T-helper 1 cell treated with Interleukin-12 subunit alpha and Interleukin-12 subunit beta and Interleukin-4 antibody, amounts not matched to agents 30 μg/mL and 1 μg/mL, for 36 hours (primary cell): ENCODE data around the gene SLC9B2.

Experiments used
- H3K27ac Mint-ChIP-seq: one replicate; pipeline ENCODE4 v1.8.0; 2021; ENCODE audit warnings: mild to moderate bottlenecking, mixed read lengths
- H3K27me3 Mint-ChIP-seq: one replicate; pipeline ENCODE4 v1.8.0; 2021; ENCODE audit warnings: low read depth, mixed read lengths
- H3K36me3 Mint-ChIP-seq: one replicate; pipeline ENCODE4 v1.8.0; 2021; ENCODE audit warnings: low read depth, mixed read lengths
- H3K4me1 Mint-ChIP-seq: one replicate; pipeline ENCODE4 v1.8.0; 2021; ENCODE audit warnings: low read depth, mixed read lengths
- H3K4me3 Mint-ChIP-seq: one replicate; pipeline ENCODE4 v1.8.0; 2021; ENCODE audit warnings: mild to moderate bottlenecking, moderate library complexity, mixed read lengths
- H3K9me3 Mint-ChIP-seq: one replicate; pipeline ENCODE4 v1.8.0; 2021; ENCODE audit warnings: mixed read lengths

The SLC9B2 gene

DNA sequence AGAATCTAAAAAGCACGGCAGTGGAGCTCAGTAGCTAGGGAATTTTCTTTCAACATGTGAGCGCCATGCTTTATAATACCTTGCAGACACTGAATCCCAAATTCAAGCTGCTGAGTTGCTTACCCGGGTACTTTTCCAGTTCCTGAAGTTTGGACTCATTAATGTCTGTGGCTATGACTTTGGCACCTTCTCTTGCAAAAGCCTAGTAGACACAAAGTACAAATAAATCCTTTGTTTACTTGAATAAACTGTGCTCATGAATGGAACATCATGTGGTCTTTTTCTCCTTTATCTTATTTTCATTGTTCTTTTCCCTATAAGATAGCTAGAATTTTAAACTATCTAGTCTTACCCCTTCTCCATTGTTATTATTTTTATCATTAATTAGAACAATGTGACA lies 18.5 kb upstream of the SLC9B2 start:
- Mint-ChIP-seq H3K9me3 (no peaks in the 10 kb centered on the region), H3K4me1 (peaks cover 27% of the 10 kb centered on the region), H3K4me3 (no peak overlapping the region), H3K36me3 (peaks cover 5% of the 10 kb centered on the region), H3K27me3 (no peaks in the 10 kb centered on the region), H3K27ac (no peak overlapping the region)

DNA sequence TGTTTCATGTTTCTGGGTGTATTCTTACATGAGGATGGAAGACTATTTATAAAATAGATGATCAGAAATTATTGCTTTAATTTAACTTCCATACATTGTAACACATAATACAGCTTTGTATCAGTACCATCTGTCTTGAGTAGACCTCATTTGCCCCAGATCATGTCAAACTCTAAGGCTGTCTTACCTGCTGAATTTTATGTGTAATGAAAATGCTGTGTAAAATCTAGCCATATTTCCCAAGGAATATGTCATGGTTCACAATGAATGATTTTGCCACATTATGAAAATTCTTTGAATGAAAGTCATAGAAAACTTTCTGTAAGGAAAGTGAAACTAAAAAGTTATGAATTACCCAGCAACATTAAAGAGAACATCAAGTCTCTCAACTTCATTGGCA lies 15.7 kb upstream of the SLC9B2 start:
- Mint-ChIP-seq H3K9me3 (no peaks in the 10 kb centered on the region), H3K36me3 (peaks cover 11% of the 10 kb centered on the region), H3K4me3 (peak overlapping the region; percentile 58), H3K4me1 (peaks cover 22% of the 10 kb centered on the region), H3K27me3 (no peaks in the 10 kb centered on the region), H3K27ac (peak overlapping the region; percentile 26)

DNA sequence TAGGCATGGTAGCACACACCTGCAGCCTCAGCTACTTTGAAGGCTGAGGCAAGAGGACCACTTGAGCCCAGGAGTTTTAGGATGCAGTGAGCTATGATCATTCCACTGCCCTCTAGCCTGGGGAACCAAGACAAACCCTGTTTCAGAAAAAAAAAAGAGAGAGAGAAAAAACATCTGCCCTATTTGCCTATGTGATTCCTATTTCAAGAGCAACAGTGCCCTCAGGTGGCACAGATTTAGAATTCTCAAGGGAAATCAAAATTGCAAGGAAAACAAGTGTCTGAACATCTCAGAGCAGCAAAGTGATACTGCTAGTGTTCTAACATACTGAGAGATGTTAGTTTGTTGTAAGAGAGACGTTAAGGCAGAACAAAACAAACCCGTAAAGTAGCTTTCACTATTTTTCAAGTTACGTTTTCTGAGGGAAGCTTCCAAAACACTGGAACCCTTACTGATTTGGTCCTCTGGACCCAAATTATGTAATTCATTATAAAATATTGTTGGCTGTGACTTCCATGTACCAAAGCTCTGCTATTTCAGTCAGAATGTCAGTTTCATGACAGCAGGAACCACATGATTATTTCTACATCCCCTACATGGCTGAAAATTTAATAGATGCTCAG lies 15.2 kb upstream of the SLC9B2 start:
- Mint-ChIP-seq H3K36me3 (peaks cover 12% of the 10 kb centered on the region), H3K4me1 (peaks cover 22% of the 10 kb centered on the region), H3K27ac (peak overlapping the region; percentile 43), H3K4me3 (peak overlapping the region; percentile 47), H3K27me3 (no peaks in the 10 kb centered on the region), H3K9me3 (no peaks in the 10 kb centered on the region)

DNA sequence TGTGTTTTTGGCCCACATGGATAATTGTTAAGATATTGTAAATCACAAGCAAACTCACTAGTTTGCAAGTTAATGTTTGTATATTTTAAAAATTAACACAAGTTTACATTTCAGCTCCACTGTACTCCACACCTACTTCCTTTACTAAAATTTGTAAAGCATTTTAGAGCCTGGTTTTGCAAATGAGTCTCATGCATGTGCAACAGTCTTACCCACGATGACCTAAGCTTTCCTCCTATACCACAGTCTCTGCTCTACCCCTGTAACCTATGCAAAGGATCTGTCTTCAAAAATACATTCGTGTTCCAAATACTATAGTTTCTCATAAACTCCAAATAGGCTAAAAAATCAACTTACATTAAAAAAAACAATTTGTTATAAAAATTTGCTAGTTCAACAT lies 12.9 kb upstream of the SLC9B2 start:
- Mint-ChIP-seq H3K36me3 (peaks cover 15% of the 10 kb centered on the region), H3K27me3 (no peaks in the 10 kb centered on the region), H3K4me1 (peaks cover 22% of the 10 kb centered on the region), H3K9me3 (no peaks in the 10 kb centered on the region), H3K4me3 (no peak overlapping the region), H3K27ac (no peak overlapping the region)

DNA sequence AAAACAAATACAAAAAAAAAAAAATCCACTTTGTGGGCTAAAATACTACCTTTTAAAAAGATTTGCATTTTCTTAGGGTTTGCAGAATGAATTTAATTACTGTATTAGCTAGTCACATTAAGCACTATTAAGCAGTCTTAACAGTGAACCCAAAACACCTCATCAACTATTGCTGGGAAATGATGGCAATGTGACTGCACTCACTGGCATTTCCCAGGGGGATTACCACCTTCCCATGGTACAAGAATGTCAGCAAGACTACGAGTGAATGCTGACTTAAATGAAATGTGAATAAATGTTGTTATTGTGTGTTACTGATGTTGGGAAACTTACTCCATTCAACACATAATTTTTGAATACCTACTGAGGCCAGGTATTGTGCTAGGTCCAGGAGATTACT lies 10.0 kb upstream of the SLC9B2 start:
- peaks cover 9% of the 10 kb centered on the region for H3K4me1 Mint-ChIP-seq
- no peaks in the 10 kb centered on the region for H3K27me3 Mint-ChIP-seq
- peaks cover 16% of the 10 kb centered on the region for H3K36me3 Mint-ChIP-seq
- no peaks in the 10 kb centered on the region for H3K9me3 Mint-ChIP-seq
- no peak overlapping the region for H3K27ac Mint-ChIP-seq
- H3K4me3 Mint-ChIP-seq = no peak overlapping the region

DNA sequence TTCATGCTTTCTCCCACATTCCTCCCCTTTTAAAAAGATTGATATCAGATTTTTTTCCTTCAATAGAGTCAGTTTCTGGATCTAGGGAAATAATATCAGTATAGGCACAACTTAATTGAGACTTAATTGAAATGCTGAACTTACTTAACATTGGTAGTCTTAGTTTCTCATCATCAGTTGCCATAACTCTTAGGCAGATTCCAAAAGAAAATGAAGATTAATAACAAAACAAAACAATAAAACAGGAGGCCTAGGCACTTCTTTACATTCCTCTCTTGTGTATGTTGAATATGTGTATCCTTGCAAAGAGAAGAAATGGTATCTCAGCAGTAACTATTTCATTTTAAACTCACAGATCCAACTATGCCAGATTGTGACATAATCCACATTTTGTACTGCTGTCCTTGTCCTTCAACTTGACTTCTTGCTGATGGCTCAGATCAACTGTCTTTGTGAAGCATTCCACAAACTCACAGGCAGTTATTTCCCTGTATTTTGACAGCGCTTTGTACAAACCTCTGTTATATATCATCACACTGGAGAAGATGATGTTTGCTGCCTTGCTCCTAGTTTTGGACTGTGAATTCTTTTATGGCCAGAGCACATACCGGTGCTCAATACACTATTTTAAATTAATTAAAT lies 9.1 kb upstream of the SLC9B2 start:
- Mint-ChIP-seq H3K4me3 (no peak overlapping the region), H3K4me1 (peaks cover 7% of the 10 kb centered on the region), H3K27me3 (no peaks in the 10 kb centered on the region), H3K36me3 (peaks cover 20% of the 10 kb centered on the region), H3K9me3 (no peaks in the 10 kb centered on the region), H3K27ac (no peak overlapping the region)

DNA sequence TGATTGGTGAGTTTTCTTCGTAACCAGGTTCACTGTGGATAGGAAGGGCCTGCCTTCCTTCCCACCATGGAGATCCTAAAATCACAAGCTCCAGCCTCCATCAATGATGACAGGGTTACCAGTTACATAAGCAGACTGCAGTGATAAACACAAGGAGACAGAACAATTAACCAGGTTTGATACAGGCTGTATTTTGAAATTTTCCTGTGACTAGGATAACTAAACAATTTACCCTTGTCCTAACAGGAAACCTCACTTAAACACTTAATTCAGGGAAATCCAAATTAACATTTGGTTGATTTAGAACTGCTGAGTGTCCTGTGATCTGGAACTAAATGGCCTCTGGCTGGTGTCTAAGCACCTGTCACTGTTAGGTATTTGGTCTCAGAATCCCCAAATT lies 3.1 kb upstream of the SLC9B2 start:
- H3K4me3 Mint-ChIP-seq = no peak overlapping the region
- H3K27me3 Mint-ChIP-seq = no peaks in the 10 kb centered on the region
- peaks cover 17% of the 10 kb centered on the region for H3K36me3 Mint-ChIP-seq
- H3K9me3 Mint-ChIP-seq = no peaks in the 10 kb centered on the region
- no peak overlapping the region for H3K27ac Mint-ChIP-seq
- peaks cover 31% of the 10 kb centered on the region for H3K4me1 Mint-ChIP-seq

DNA sequence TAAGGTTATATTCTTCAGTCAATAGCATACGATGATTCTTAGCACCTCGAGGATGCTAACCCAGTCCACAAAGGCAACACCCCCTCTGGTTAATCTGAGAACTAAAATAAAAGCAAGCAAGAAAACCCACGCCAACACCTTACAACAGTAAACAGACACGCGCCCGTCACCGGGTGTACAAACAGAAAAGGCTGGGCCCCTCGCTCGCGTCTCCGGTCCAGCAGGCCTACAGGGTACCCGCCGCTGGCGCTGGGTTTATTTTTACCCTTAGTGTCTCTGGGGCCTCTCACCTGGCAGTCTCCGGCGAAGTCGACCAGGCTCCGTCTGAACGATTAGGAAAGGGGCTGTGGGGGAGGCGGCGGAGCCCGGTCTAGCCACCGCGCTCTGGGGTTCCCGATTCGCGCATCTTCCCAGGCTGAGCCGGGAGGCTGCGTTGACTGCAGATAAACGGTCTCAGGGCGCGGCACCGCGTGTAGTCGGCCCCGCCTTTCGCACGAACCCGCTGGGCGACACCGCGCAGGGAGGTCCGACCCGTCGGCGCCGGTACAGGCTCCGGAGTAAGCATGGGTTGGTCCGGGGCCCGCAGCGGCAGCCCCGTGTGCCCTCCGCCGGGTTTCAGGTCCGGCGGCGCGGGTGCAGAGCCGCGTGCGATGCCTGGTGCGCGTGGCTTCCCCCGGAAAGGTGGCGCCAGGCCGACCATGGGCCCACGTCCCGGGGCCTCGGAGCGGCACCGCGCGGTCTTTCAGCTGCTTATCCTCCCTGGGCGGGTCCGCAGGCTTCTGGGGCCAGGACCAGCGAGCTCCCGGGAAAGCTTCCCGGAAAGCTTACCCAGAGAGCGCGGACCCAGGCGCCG lies 441 bp downstream of the SLC9B2 start:
- H3K36me3 Mint-ChIP-seq = peaks cover 21% of the 10 kb centered on the region
- H3K9me3 Mint-ChIP-seq = no peaks in the 10 kb centered on the region
- peaks cover 45% of the 10 kb centered on the region for H3K4me1 Mint-ChIP-seq
- peak overlapping the region; percentile 89 for H3K4me3 Mint-ChIP-seq
- no peaks in the 10 kb centered on the region for H3K27me3 Mint-ChIP-seq
- peak overlapping the region; percentile 98 for H3K27ac Mint-ChIP-seq

DNA sequence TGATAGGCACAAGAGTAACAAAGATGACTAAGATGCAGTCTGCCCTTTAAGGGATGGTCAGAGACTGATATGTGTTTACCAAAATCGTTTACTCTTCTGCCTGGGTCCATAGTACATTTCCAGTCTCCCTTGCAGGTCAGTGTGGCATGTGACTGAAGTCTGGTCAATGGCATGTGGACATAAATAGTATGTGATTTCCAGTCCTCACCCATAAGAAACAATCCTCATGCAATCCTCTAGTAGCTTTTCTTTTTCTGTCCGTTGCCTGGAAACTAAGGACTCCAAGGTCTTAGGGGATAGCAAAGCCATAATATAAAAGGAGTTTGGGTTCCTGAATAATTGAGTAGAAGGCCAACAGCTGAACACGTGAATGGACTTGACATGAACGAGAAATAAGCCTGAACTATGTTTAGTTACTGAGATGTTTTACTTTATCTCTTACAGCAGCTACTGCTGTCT lies 1.1 kb downstream of the SLC9B2 start:
- H3K4me3 Mint-ChIP-seq = peak overlapping the region; percentile 89
- peaks cover 15% of the 10 kb centered on the region for H3K36me3 Mint-ChIP-seq
- H3K9me3 Mint-ChIP-seq = no peaks in the 10 kb centered on the region
- H3K27me3 Mint-ChIP-seq = no peaks in the 10 kb centered on the region
- H3K27ac Mint-ChIP-seq = peak overlapping the region; percentile 98
- peaks cover 46% of the 10 kb centered on the region for H3K4me1 Mint-ChIP-seq

DNA sequence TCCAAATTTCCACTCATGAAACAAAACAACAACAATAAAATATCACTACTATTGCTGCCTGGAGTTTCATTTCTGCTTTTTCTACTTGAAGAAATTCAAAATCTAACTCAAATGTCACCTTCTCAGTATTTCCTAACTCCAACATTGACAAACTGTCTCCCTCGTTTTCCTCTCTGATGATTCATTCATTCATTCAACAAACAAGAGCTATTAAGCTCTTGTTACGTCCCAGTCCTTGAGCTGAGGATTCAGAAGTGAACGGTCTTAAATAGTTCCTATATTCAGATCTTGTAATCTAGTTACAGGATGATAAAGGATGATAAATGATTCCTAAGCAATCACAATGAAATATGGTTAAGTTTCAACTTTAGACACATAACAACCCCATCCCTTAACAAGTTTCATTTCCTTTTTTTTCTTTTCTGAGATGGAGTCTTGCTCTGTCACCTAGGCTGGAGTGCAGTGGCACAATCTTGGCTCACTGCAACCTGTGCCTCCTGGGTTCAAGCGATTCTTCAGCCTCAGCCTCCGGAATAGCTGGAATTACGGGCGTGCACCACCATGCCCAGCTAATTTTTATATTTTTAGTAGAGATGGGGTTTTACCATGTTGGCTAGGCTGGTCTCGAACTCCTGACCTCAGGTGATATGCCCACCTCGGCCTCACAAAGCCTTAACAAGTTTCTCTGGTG lies 1.7 kb downstream of the SLC9B2 start:
- peak overlapping the region; percentile 89 for H3K4me3 Mint-ChIP-seq
- H3K27me3 Mint-ChIP-seq = no peaks in the 10 kb centered on the region
- peaks cover 15% of the 10 kb centered on the region for H3K36me3 Mint-ChIP-seq
- H3K9me3 Mint-ChIP-seq = no peaks in the 10 kb centered on the region
- H3K27ac Mint-ChIP-seq = peak overlapping the region; percentile 1
- H3K4me1 Mint-ChIP-seq = peaks cover 46% of the 10 kb centered on the region

DNA sequence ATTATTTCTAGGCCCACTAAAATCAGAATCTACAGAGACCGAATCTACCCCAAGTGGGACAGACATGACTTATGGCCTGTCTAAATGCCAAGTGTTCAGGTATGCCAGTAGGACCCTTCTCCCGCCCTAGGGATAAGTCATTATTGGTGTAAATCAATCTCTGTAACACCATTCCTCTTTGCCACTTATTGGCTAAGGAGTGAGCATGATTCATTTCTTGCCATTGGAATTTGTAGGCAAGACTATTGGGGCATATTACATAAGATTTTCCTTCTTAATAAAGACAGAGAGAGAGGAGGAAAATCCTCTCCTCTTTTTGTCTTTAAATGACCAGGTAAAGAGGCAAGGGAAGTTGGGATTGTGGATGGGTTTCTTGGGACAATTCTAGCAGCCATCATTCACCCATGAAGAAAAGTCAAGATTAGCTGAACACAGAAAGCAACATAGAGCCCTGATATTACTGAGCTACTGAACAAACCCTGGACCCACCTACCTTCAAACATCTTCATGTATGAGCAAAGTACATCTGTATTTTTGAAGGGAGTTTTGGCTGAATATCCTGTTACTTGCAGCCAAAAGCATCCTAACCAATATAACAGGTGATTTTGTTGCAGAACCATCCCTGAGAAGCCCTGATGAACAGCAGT lies 2.6 kb downstream of the SLC9B2 start:
- Mint-ChIP-seq H3K4me3 (no peak overlapping the region), H3K36me3 (peaks cover 15% of the 10 kb centered on the region), H3K27ac (no peak overlapping the region), H3K27me3 (no peaks in the 10 kb centered on the region), H3K9me3 (no peaks in the 10 kb centered on the region), H3K4me1 (peaks cover 43% of the 10 kb centered on the region)

DNA sequence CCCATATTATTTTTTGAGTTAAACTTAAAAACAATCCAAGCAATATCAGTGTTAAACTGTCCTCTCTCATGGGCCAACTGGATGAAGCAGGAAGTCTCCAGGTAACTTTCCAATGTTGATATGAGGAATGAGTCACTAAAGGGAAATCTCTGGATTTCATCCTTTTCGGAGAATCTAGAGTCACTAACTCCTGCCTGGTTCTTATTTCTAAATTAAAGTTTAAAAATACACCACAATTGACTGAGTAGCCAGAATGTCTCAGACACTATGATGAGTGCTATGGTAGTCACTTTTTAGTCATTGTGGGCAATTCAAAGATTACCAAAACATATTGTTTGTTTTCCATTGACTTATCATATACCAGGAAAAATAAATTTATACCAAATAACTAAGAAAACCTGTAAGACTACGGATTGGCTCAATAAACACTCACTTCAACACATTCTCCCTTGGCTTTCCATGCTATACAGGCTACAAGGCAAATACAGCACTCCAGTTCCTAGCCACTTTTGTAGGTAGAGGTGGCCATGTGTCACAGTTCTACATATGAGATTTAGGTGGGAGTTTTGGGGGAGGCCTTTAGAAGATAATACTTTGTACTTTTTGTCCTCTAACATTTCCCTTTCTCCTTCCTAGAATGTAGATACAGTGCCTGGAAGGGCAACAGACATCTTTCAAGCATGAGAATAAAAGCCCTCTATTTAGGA lies 8.6 kb downstream of the SLC9B2 start:
- H3K4me3 Mint-ChIP-seq = no peak overlapping the region
- H3K9me3 Mint-ChIP-seq = no peaks in the 10 kb centered on the region
- no peak overlapping the region for H3K27ac Mint-ChIP-seq
- H3K4me1 Mint-ChIP-seq = peaks cover 16% of the 10 kb centered on the region
- no peaks in the 10 kb centered on the region for H3K27me3 Mint-ChIP-seq
- peaks cover 31% of the 10 kb centered on the region for H3K36me3 Mint-ChIP-seq

DNA sequence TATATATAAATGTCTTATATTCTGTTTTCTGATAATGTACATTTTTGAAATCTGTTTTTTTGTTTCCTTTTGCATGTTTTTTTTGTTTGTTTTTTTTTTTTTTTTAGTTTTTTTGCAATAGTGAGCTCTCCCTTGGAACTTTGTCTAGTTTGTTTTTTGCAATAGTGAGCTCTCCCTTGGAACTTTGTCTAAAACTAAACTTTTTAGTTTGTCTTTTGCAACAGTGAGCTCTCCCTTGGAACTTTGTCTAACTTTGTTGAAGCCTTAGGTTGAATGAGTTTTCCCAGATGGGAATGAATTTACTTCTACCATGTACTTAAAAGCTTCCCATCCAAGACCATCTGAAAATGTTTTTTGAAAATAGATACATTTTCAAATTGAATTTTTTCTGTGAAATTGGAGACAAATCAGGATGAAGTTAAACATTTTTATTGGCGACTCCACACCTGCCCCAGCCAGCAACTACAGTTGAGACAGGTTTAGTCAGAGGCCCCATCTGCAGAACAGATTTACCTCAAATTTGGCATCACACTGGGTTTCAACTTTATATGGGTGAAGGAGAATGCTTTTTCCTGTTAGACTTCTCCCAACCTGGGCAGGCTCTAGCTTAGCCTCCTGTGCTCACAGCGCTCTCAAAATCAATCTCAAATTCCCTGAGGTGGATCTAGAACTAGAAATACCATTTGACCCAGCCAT lies 16.0 kb downstream of the SLC9B2 start:
- peaks cover 4% of the 10 kb centered on the region for H3K4me1 Mint-ChIP-seq
- H3K27ac Mint-ChIP-seq = no peak overlapping the region
- no peaks in the 10 kb centered on the region for H3K27me3 Mint-ChIP-seq
- no peaks in the 10 kb centered on the region for H3K9me3 Mint-ChIP-seq
- peaks cover 43% of the 10 kb centered on the region for H3K36me3 Mint-ChIP-seq
- no peak overlapping the region for H3K4me3 Mint-ChIP-seq
